Measurements from ENCODE around the gene TGM6.

Gene TGM6

GRCh38 chr20:2336471-2336870 is 44.2 kb upstream of the TGM6 start:
- TF ChIP-seq CTCF (IDR thresholded peaks at IDR 0.05; ENCODE audit: insufficient read depth, low read length) (no peak), SPI1 (IDR thresholded peaks at IDR 0.05; ENCODE audit: borderline replicate concordance, low read depth) (no peak), POLR2AphosphoS5 (IDR thresholded peaks at IDR 0.05; ENCODE audit: low read depth) (no peak), GABPA (IDR thresholded peaks at IDR 0.05; ENCODE audit: low read depth) (no peak), REST (IDR thresholded peaks at IDR 0.05; ENCODE audit: insufficient replicate concordance, low read depth) (no peak)
- H3K27me3 ChIP-seq (ENCODE audit: insufficient read depth, poor library complexity, severe bottlenecking): no peaks in the 10 kb centered on the region
- DNase-seq (ENCODE audit: low read depth in 1 of 2, low spot score in 1 of 2): no peak
- H3K4me3 ChIP-seq (replicated peaks; ENCODE audit: insufficient read depth, low read length): no peak overlapping the region
- no peak overlapping the region for H3K27ac ChIP-seq (replicated peaks)

- H3K4me3 ChIP-seq (replicated peaks; ENCODE audit: insufficient read depth, low read length): no peak overlapping the region
- no peak for TF ChIP-seq CTCF (IDR thresholded peaks at IDR 0.05; ENCODE audit: insufficient read depth, low read length)
- TF ChIP-seq SPI1 (IDR thresholded peaks at IDR 0.05; ENCODE audit: borderline replicate concordance, low read depth): no peak
- TF ChIP-seq REST (IDR thresholded peaks at IDR 0.05; ENCODE audit: insufficient replicate concordance, low read depth): no peak
- no peak for TF ChIP-seq POLR2AphosphoS5 (IDR thresholded peaks at IDR 0.05; ENCODE audit: low read depth)
- no peak for TF ChIP-seq GABPA (IDR thresholded peaks at IDR 0.05; ENCODE audit: low read depth)
- no peak for DNase-seq (ENCODE audit: low read depth in 1 of 2, low spot score in 1 of 2)
- no peaks in the 10 kb centered on the region for H3K27me3 ChIP-seq (ENCODE audit: insufficient read depth, poor library complexity, severe bottlenecking)
- H3K27ac ChIP-seq (replicated peaks): no peak overlapping the region
Observed at GRCh38 chr20:2337142-2337541, 43.6 kb upstream of the TGM6 start.

GRCh38 chr20:2338411-2339066 is 42.2 kb upstream of the TGM6 start:
- DNase-seq (ENCODE audit: low read depth in 1 of 2, low spot score in 1 of 2): no peak

More at GRCh38 chr20:2338411-2339066, 42.2 kb upstream of the TGM6 start:
- Histone ChIP-seq H3K27me3 (ENCODE audit: insufficient read depth, poor library complexity, severe bottlenecking) (no peaks in the 10 kb centered on the region), H3K27ac (replicated peaks) (no peak overlapping the region), H3K4me3 (replicated peaks; ENCODE audit: insufficient read depth, low read length) (no peak overlapping the region)
- TF ChIP-seq REST (IDR thresholded peaks at IDR 0.05; ENCODE audit: insufficient replicate concordance, low read depth) (no peak), CTCF (IDR thresholded peaks at IDR 0.05; ENCODE audit: insufficient read depth, low read length) (no peak)

Data from HL-60 (cell line).